Measurements from ENCODE around the gene CYSLTR2.

- no peak for TF ChIP-seq POLR2A (IDR thresholded peaks at IDR 0.05)
- TF ChIP-seq, protein P1, sequence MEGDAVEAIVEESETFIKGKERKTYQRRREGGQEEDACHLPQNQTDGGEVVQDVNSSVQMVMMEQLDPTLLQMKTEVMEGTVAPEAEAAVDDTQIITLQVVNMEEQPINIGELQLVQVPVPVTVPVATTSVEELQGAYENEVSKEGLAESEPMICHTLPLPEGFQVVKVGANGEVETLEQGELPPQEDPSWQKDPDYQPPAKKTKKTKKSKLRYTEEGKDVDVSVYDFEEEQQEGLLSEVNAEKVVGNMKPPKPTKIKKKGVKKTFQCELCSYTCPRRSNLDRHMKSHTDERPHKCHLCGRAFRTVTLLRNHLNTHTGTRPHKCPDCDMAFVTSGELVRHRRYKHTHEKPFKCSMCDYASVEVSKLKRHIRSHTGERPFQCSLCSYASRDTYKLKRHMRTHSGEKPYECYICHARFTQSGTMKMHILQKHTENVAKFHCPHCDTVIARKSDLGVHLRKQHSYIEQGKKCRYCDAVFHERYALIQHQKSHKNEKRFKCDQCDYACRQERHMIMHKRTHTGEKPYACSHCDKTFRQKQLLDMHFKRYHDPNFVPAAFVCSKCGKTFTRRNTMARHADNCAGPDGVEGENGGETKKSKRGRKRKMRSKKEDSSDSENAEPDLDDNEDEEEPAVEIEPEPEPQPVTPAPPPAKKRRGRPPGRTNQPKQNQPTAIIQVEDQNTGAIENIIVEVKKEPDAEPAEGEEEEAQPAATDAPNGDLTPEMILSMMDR (IDR thresholded peaks at IDR 0.05), result no peak
These were observed 13.0 kb upstream of the CYSLTR2 start for GRCh38 chr13:48640767-48641166.
